HG02798 (cell line): ENCODE data around the gene SERINC3.
A peak's percentile ranks its signal among the peaks of the same experiment; 100 is the strongest.
"Not testable (repeated sequence)": the region's sequence is repeated elsewhere in the genome, so short reads cannot be mapped to it uniquely, and the experiment has no call there.

Experiments
- ATAC-seq: cut with Tn5 transposase; IDR thresholded peaks from one replicate; pipeline ENCODE4 v1.9.1; 2021; ENCODE audit warnings: mild to moderate bottlenecking; ENCODE audit not compliant: unreplicated experiment, poor library complexity

The SERINC3 gene

GRCh38 chr20:44521484-44522481 is at the start of gene SERINC3:
SERINC3 (minus strand) TSS chr20:44522070; CDS start chr20:44521951, 119 bp downstream.
- ATAC-seq = peak; percentile 99

- no peak for ATAC-seq
These were observed 49.6 kb upstream of the SERINC3 start for GRCh38 chr20:44571362-44571988.

GRCh38 chr20:44570367-44570766 is 48.5 kb upstream of the SERINC3 start:
- no peak for ATAC-seq

GRCh38 chr20:44566811-44567210 is 44.9 kb upstream of the SERINC3 start:
- ATAC-seq = no peak

GRCh38 chr20:44566018-44566417 is 44.1 kb upstream of the SERINC3 start:
- ATAC-seq = no peak

GRCh38 chr20:44561876-44562275 is 40.0 kb upstream of the SERINC3 start:
- ATAC-seq = no peak

GRCh38 chr20:44560818-44561217 is 38.9 kb upstream of the SERINC3 start:
- not testable (repeated sequence) for ATAC-seq

- ATAC-seq = no peak
These were observed 38.4 kb upstream of the SERINC3 start for GRCh38 chr20:44560229-44560628.

GRCh38 chr20:44559302-44559701 is 37.4 kb upstream of the SERINC3 start:
- ATAC-seq = no peak

GRCh38 chr20:44552950-44553908 is 31.4 kb upstream of the SERINC3 start:
- ATAC-seq = no peak

- no peak for ATAC-seq
These were observed 30.7 kb upstream of the SERINC3 start for GRCh38 chr20:44552568-44552949.

- ATAC-seq = no peak
These were observed 30.2 kb upstream of the SERINC3 start for GRCh38 chr20:44552050-44552449.

- no peak for ATAC-seq
These were observed 27.3 kb upstream of the SERINC3 start for GRCh38 chr20:44549123-44549522.

- ATAC-seq = no peak
These were observed 25.5 kb upstream of the SERINC3 start for GRCh38 chr20:44547419-44547818.

GRCh38 chr20:44544263-44544662 is 22.4 kb upstream of the SERINC3 start:
- ATAC-seq = no peak

GRCh38 chr20:44543358-44543757 is 21.5 kb upstream of the SERINC3 start:
- no peak for ATAC-seq

- ATAC-seq = no peak
These were observed 21.0 kb upstream of the SERINC3 start for GRCh38 chr20:44542890-44543289.

GRCh38 chr20:44541992-44542391 is 20.1 kb upstream of the SERINC3 start:
- no peak for ATAC-seq

GRCh38 chr20:44540834-44541233 is 19.0 kb upstream of the SERINC3 start:
- no peak for ATAC-seq

- ATAC-seq = no peak
These were observed 16.1 kb upstream of the SERINC3 start for GRCh38 chr20:44537993-44538392.
